Activated T-helper 1 cell treated with anti-CD3 and anti-CD28 coated beads, Interleukin-2, amount 50 U/mL, for 16 hours (primary cell): Measurements from ENCODE around the gene ATP6V0B.
A peak's percentile ranks its signal among the peaks of the same experiment; 100 is the strongest.

Experiments used
- DNase-seq, 2 donors: peaks; one replicate each; pipeline ENCODE4 v3.0.0-alpha.2; 2020; ENCODE audit warnings: low read depth in 1 of 2, low spot score in 1 of 2

Gene ATP6V0B

GRCh38 chr1:43946236-43947060 is 28.3 kb upstream of the ATP6V0B start, which contains the start of gene IPO13:
Gene IPO13 (plus strand): TSS chr1:43946950. CDS start chr1:43947601, 651 bp downstream.
- DNase-seq: peak; percentile 85 to 91

- no peak for DNase-seq
Observed at GRCh38 chr1:43947061-43947873, 27.5 kb upstream of the ATP6V0B start.

- no peak for DNase-seq
Observed at GRCh38 chr1:43947874-43948437, 26.8 kb upstream of the ATP6V0B start.

- DNase-seq: no peak
Observed at GRCh38 chr1:43949678-43950077, 25.1 kb upstream of the ATP6V0B start.

GRCh38 chr1:43951021-43951985 is 23.5 kb upstream of the ATP6V0B start:
- DNase-seq: no peak

- no peak for DNase-seq
Observed at GRCh38 chr1:43952731-43953346, 21.9 kb upstream of the ATP6V0B start.

GRCh38 chr1:43953361-43953760 is 21.4 kb upstream of the ATP6V0B start:
- no peak for DNase-seq

GRCh38 chr1:43954036-43954435 is 20.7 kb upstream of the ATP6V0B start:
- no peak for DNase-seq

GRCh38 chr1:43956234-43956633 is 18.5 kb upstream of the ATP6V0B start:
- DNase-seq: no peak

- DNase-seq: no peak
Observed at GRCh38 chr1:43957407-43958040, 17.2 kb upstream of the ATP6V0B start.

GRCh38 chr1:43958351-43959255 is 16.2 kb upstream of the ATP6V0B start:
- DNase-seq: no peak

- no peak for DNase-seq
Observed at GRCh38 chr1:43960798-43961197, 14.0 kb upstream of the ATP6V0B start.

GRCh38 chr1:43961692-43962091 is 13.1 kb upstream of the ATP6V0B start:
- no peak for DNase-seq

- no peak for DNase-seq
Observed at GRCh38 chr1:43962324-43962723, 12.4 kb upstream of the ATP6V0B start.

GRCh38 chr1:43963006-43963405 is 11.8 kb upstream of the ATP6V0B start:
- DNase-seq: no peak

GRCh38 chr1:43963890-43964289 is 10.9 kb upstream of the ATP6V0B start:
- no peak for DNase-seq

GRCh38 chr1:43965316-43965715 is 9.4 kb upstream of the ATP6V0B start:
- no peak for DNase-seq

- DNase-seq: no peak
Observed at GRCh38 chr1:43968348-43968948, 6.3 kb upstream of the ATP6V0B start.
